Neural progenitor cell (in vitro differentiated cells): ENCODE results near the gene MAP2. TPM values are rescaled to one million over a fixed set of nuclear protein-coding genes. Genes with fewer than 3 reads are reported as not detected.

Experiments
- DNase-seq: peaks from one replicate; pipeline ENCODE4 v3.0.0-alpha.2; 2016; ENCODE audit warnings: low spot score
- H2AFZ ChIP-seq: fragments of 200-600 bp; sonication (generic); replicated peaks from 2 replicates; pipeline ENCODE4 v1.6.1; 2016; ENCODE audit warnings: antibody characterized with exemption
- H3F3A ChIP-seq: fragments of 200-600 bp; sonication (generic); 2 replicates; pipeline ENCODE4 v1.6.1; 2016; ENCODE audit warnings: antibody characterized with exemption, low read depth
- H3K27ac ChIP-seq: fragments of 200-600 bp; sonication (generic); 2 replicates; pipeline ENCODE4 v1.5.1; 2016; ENCODE audit warnings: mild to moderate bottlenecking
- H3K27me3 ChIP-seq: fragments of 200-600 bp; sonication (generic); 2 replicates; pipeline ENCODE4 v1.6.1; 2016; ENCODE audit warnings: mild to moderate bottlenecking, moderate library complexity
- H3K36me3 ChIP-seq: fragments of 200-600 bp; sonication (generic); 2 replicates; pipeline ENCODE4 v1.5.1; 2016
- H3K4me1 ChIP-seq: fragments of 200-600 bp; sonication (generic); 2 replicates; pipeline ENCODE4 v1.6.1; 2016; ENCODE audit warnings: mixed run types
- H3K4me2 ChIP-seq: fragments of 200-600 bp; sonication (generic); 2 replicates; pipeline ENCODE4 v1.6.1; 2016
- H3K4me3 ChIP-seq: fragments of 200-600 bp; sonication (generic); 2 replicates; pipeline ENCODE4 v1.5.1; 2016
- H3K79me2 ChIP-seq: fragments of 200-600 bp; sonication (generic); 2 replicates; pipeline ENCODE4 v1.6.1; 2016; ENCODE audit warnings: low read depth
- H3K9ac ChIP-seq: fragments of 200-600 bp; sonication (generic); 2 replicates; pipeline ENCODE4 v1.6.1; 2016
- H3K9me3 ChIP-seq: fragments of 200-600 bp; sonication (generic); 2 replicates; pipeline ENCODE4 v1.5.1; 2016; ENCODE audit warnings: low read depth
- H4K20me1 ChIP-seq: fragments of 200-600 bp; sonication (generic); 2 replicates; pipeline ENCODE4 v1.6.1; 2016; ENCODE audit warnings: low read depth
- H3K27ac Mint-ChIP-seq: 3 replicates; pipeline ENCODE4 v1.8.0; 2021; ENCODE audit warnings: mixed read lengths
- H3K27me3 Mint-ChIP-seq: 2 replicates; pipeline ENCODE4 v1.8.0; 2022; ENCODE audit warnings: low read depth, mild to moderate bottlenecking, inconsistent platforms, moderate library complexity, mixed read lengths; ENCODE audit not compliant: insufficient read depth
- H3K36me3 Mint-ChIP-seq: 3 replicates; pipeline ENCODE4 v1.8.0; 2021; ENCODE audit warnings: mixed read lengths
- H3K4me1 Mint-ChIP-seq: 3 replicates; pipeline ENCODE4 v1.8.0; 2021; ENCODE audit warnings: mixed read lengths
- H3K4me3 Mint-ChIP-seq: 3 replicates; pipeline ENCODE4 v1.8.0; 2021; ENCODE audit warnings: mild to moderate bottlenecking, moderate library complexity, mixed read lengths
- H3K9me3 Mint-ChIP-seq: 3 replicates; pipeline ENCODE4 v1.8.0; 2020; ENCODE audit warnings: mixed read lengths
- CTCF ChIP-seq: fragments of 200-600 bp; sonication (generic); IDR thresholded peaks from 2 replicates; pipeline ENCODE4 v1.5.1; 2017; ENCODE audit warnings: antibody characterized with exemption, mild to moderate bottlenecking
- EZH2 ChIP-seq: fragments of 200-600 bp; sonication (generic); IDR thresholded peaks from 2 replicates; pipeline ENCODE4 v1.6.1; 2017; ENCODE audit warnings: antibody characterized with exemption, mild to moderate bottlenecking, moderate library complexity
- EZH2phosphoT487 ChIP-seq: fragments of 200-600 bp; sonication (generic); IDR thresholded peaks from 2 replicates; pipeline ENCODE4 v1.6.1; 2017; ENCODE audit warnings: antibody characterized with exemption
- small RNA-seq: library from RNA; depleted of rRNA; stranded (forward); fragments of <200 nt; gene quantifications from one replicate; pipeline ENCODE3, GENCODE V24; 2015
- total RNA-seq: library from RNA; depleted of rRNA; stranded (reverse); fragments of >200 nt; gene quantifications from 2 replicates; pipeline ENCODE4 v1.2.3, GENCODE V29; 2015; ENCODE audit warnings: low replicate concordance

MAP2 gene
- total RNA-seq, 1 donor from 2014 or later = 102 TPM

- TF ChIP-seq EZH2phosphoT487 (no peak), EZH2 (no peak)
- Histone ChIP-seq H3K79me2 (no peaks in the 10 kb centered on the region), H3K27ac (no peak overlapping the region), H4K20me1 (no peaks in the 10 kb centered on the region), H3K9me3 (no peaks in the 10 kb centered on the region), H3K27me3 (peaks cover 53% of the 10 kb centered on the region), H3F3A (peaks cover 4% of the 10 kb centered on the region), H3K4me2 (peak overlapping the region; percentile 85), H2AFZ (peak overlapping the region; percentile 86), H3K36me3 (no peaks in the 10 kb centered on the region), H3K4me1 (no peaks in the 10 kb centered on the region), H3K9ac (no peak overlapping the region), H3K4me3 (peak overlapping the region; percentile 78)
- H3K27me3 Mint-ChIP-seq = no peaks in the 10 kb centered on the region
- H3K9me3 Mint-ChIP-seq = no peaks in the 10 kb centered on the region
- peak overlapping the region; percentile 90 for H3K4me3 Mint-ChIP-seq
- H3K4me1 Mint-ChIP-seq = peaks cover 10% of the 10 kb centered on the region
- no peak for DNase-seq
- no peak overlapping the region for H3K27ac Mint-ChIP-seq
- no peaks in the 10 kb centered on the region for H3K36me3 Mint-ChIP-seq
These were observed 348.4 kb downstream of the MAP2 start for GRCh38 chr2:209772290-209772685.

GRCh38 chr2:209773377-209773776, 349.5 kb downstream of the MAP2 start:
- Mint-ChIP-seq H3K36me3 (no peaks in the 10 kb centered on the region), H3K9me3 (no peaks in the 10 kb centered on the region), H3K27me3 (no peaks in the 10 kb centered on the region), H3K4me3 (peak overlapping the region; percentile 14), H3K27ac (no peak overlapping the region), H3K4me1 (peaks cover 10% of the 10 kb centered on the region)
- no peak for TF ChIP-seq EZH2phosphoT487
- TF ChIP-seq EZH2 = no peak
- no peak for TF ChIP-seq CTCF
- Histone ChIP-seq H3K4me2 (no peak overlapping the region), H3K9me3 (no peaks in the 10 kb centered on the region), H3K27ac (no peak overlapping the region), H3K4me1 (no peaks in the 10 kb centered on the region), H3K36me3 (no peaks in the 10 kb centered on the region), H4K20me1 (no peaks in the 10 kb centered on the region), H3F3A (peaks cover 4% of the 10 kb centered on the region), H3K4me3 (no peak overlapping the region), H3K79me2 (no peaks in the 10 kb centered on the region), H3K27me3 (peaks cover 42% of the 10 kb centered on the region), H2AFZ (no peak overlapping the region), H3K9ac (no peak overlapping the region)
- DNase-seq = no peak

Small RNAs within 50 kb of the gene (small RNA-seq; reads per million reads assigned to genes)
- gene RNA5SP118 = not detected
